SKM-1 (cell line): Measurements from ENCODE around the gene AGL.
A peak's percentile ranks its signal among the peaks of the same experiment; 100 is the strongest.
"Not testable (repeated sequence)": the region's sequence is repeated elsewhere in the genome, so short reads cannot be mapped to it uniquely, and the experiment has no call there.

Experiments
- DNase-seq: peaks from one replicate; lab custom pipeline; 2025; ENCODE audit not compliant: unreplicated experiment; lab: John Stamatoyannopoulos, UW

Gene AGL

GRCh38 chr1:99936071-99936470 is 85.9 kb downstream of the AGL start:
- no peak for DNase-seq

- DNase-seq: no peak
Observed at GRCh38 chr1:99942723-99943122, 92.6 kb downstream of the AGL start.

- no peak for DNase-seq
Observed at GRCh38 chr1:99943223-99943794, 93.1 kb downstream of the AGL start.

GRCh38 chr1:99944192-99944591 is 94.0 kb downstream of the AGL start:
- DNase-seq: no peak

- no peak for DNase-seq
Observed at GRCh38 chr1:99945174-99945573, 95.0 kb downstream of the AGL start.

GRCh38 chr1:99950486-99950885 is 100.3 kb downstream of the AGL start:
- DNase-seq: no peak

GRCh38 chr1:99952522-99952921 is 102.4 kb downstream of the AGL start:
- no peak for DNase-seq

GRCh38 chr1:99955375-99955774 is 105.2 kb downstream of the AGL start:
- DNase-seq: no peak

- no peak for DNase-seq
Observed at GRCh38 chr1:99956755-99957154, 106.6 kb downstream of the AGL start.

GRCh38 chr1:99957818-99958217 is 107.7 kb downstream of the AGL start:
- DNase-seq: no peak

GRCh38 chr1:99959189-99959705 is 109.1 kb downstream of the AGL start:
- not testable (repeated sequence) for DNase-seq

- DNase-seq: not testable (repeated sequence)
Observed at GRCh38 chr1:99960260-99960659, 110.1 kb downstream of the AGL start.

GRCh38 chr1:99963041-99963795 is 113.1 kb downstream of the AGL start:
- DNase-seq: no peak

- no peak for DNase-seq
Observed at GRCh38 chr1:99964806-99965205, 114.6 kb downstream of the AGL start.

- DNase-seq: no peak
Observed at GRCh38 chr1:99965646-99966375, 115.7 kb downstream of the AGL start.

GRCh38 chr1:99968214-99968613 is 118.1 kb downstream of the AGL start:
- no peak for DNase-seq

GRCh38 chr1:99969260-99969728 is 119.1 kb downstream of the AGL start:
- no peak for DNase-seq

- peak; percentile 29 for DNase-seq
Observed at GRCh38 chr1:99969729-99970621, 119.8 kb downstream of the AGL start, which contains the start of gene SLC35A3. TSS of gene SLC35A3 (plus strand) at chr1:99969996. CDS start at chr1:99993555, 23,559 bp downstream.

GRCh38 chr1:99970713-99971255 is 120.6 kb downstream of the AGL start:
- DNase-seq: no peak

GRCh38 chr1:99972066-99972465 is 121.9 kb downstream of the AGL start:
- DNase-seq: not testable (repeated sequence)
